Suppressor macrophage treated with lipopolysaccharide for 1 hour (primary cell): ENCODE measurements around the gene SLC27A5.

Experiments used
- DNase-seq, 3 donors: peaks; one replicate each; pipeline ENCODE4 v3.0.0-alpha.2; 2020 to 2022

Gene SLC27A5, protein sequence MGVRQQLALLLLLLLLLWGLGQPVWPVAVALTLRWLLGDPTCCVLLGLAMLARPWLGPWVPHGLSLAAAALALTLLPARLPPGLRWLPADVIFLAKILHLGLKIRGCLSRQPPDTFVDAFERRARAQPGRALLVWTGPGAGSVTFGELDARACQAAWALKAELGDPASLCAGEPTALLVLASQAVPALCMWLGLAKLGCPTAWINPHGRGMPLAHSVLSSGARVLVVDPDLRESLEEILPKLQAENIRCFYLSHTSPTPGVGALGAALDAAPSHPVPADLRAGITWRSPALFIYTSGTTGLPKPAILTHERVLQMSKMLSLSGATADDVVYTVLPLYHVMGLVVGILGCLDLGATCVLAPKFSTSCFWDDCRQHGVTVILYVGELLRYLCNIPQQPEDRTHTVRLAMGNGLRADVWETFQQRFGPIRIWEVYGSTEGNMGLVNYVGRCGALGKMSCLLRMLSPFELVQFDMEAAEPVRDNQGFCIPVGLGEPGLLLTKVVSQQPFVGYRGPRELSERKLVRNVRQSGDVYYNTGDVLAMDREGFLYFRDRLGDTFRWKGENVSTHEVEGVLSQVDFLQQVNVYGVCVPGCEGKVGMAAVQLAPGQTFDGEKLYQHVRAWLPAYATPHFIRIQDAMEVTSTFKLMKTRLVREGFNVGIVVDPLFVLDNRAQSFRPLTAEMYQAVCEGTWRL

DNA sequence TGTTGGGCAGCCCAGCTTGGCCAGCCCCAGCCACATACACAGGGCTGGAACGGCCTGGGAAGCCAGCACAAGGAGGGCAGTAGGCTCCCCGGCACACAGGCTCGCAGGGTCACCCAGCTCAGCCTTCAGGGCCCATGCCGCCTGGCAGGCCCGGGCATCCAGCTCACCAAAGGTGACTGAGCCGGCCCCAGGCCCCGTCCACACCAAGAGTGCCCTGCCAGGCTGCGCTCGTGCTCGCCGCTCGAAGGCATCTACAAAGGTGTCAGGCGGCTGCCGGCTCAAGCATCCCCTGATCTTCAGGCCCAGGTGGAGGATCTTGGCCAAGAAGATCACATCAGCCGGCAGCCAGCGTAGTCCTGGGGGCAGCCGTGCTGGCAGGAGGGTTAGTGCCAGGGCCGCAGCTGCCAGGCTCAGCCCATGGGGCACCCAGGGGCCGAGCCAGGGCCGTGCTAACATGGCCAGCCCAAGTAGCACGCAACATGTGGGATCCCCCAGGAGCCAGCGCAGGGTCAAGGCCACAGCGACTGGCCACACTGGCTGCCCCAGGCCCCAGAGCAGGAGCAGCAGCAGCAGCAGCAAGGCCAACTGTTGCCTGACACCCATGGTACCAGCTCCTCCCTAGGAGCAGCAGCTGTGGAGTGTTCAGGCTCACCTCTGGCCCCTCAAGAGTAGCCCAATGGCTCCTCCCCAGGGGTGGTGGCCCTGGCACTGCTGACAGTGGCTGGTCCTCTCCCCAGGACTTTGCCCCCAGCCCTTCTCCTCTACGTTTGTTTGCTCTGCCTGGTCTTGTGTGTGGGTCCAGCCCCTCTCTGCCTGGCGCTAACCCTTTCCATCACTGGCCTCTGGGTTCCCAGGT, at the start of gene SLC27A5:
Gene SLC27A5, minus strand, starts transcription at position 640 of the 856 bp plus-strand sequence. Its CDS starts 37 bp downstream, at position 603.
- no peak for DNase-seq

DNA sequence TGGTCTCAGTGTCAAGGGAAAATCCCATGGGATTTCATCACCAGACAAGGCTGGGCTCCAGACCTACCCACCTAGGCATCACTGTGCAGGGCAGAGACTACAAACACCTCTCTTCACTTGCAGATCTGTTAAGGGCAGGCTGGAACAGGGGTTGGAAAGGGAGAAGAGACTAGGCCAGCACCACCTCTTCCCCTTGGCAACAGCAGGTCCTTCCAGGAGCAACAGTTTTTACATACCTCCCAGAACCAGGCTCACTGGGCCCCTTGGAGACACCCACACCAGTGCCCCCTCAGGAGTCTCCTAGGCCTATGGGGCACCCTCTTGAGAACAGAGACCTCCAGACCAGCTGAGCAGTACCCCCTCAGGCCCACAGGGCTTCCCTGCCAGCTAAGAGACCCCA, 49.1 kb upstream of the SLC27A5 start:
- no peak for DNase-seq

GRCh38 chr19:58560007-58560887, 48.5 kb upstream of the SLC27A5 start:
- no peak for DNase-seq

GRCh38 chr19:58559275-58560006, 47.6 kb upstream of the SLC27A5 start:
- peak; percentile 87 to 91 (median 89) for DNase-seq

DNA sequence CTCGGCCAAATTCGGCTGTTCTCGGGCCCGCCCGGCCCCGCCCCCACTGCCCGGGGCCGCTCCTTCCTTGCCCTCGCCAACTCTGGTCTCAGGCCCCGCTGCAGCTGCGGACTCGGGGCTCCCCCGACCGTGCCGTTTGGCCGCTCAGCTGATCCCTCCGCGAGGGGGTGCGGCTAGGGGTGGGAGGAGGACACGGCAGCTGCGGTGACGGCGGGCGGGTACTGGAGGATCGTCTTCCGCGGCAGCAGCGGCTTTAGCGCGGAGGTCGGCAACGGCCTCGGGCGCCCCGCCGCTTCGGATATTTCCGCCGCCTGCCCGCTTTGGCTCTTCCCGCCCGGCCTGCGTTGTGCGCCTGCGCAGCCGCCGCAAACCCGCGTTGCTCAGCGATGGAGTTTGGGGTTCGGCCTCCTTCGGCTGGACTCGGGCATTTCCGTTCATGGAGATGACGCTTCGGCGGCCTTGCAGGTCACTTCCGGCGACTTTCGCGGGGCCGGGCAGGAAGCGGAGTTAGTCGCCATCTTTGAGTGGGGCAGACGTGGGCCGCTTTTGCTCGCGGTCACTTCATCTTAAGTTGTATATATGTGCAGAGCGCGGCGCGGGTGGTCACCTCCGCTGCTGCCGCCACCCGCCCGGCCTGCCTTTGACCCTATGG, 47.0 kb upstream of the SLC27A5 start:
- peak; percentile 99 to 100 (median 99) for DNase-seq

DNA sequence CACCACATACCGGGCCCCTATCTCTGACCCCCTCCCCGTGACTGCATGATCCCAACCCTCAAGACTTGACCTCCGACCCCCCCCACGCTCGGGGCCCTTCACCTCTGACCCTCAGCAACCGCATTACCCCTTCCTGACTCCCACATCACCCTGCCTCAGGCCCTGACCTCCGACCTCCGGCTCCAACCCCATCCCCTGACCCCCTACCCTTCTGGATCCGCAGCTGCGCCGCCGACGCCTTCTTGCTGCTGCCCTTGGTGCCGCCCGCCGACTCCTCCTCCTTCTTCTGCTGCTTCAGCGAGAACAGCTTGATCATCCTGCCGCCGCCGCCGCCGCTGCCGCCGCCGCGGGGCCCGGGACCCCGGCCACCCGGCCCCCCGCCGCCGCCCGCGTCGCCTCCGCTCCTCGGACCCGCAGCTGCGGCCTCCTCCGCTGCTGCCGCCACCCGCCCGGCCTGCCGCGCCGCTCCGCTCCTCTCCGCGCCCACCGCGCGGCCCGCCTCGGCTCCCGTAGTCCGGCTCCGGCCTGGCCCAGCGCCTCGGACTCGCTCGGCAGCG, 46.4 kb upstream of the SLC27A5 start, which contains the start of gene UBE2M:
Gene UBE2M, minus strand, starts transcription at position 546 of the 557 bp plus-strand sequence. Its CDS starts 230 bp downstream, at position 316.
- DNase-seq: no peak

DNA sequence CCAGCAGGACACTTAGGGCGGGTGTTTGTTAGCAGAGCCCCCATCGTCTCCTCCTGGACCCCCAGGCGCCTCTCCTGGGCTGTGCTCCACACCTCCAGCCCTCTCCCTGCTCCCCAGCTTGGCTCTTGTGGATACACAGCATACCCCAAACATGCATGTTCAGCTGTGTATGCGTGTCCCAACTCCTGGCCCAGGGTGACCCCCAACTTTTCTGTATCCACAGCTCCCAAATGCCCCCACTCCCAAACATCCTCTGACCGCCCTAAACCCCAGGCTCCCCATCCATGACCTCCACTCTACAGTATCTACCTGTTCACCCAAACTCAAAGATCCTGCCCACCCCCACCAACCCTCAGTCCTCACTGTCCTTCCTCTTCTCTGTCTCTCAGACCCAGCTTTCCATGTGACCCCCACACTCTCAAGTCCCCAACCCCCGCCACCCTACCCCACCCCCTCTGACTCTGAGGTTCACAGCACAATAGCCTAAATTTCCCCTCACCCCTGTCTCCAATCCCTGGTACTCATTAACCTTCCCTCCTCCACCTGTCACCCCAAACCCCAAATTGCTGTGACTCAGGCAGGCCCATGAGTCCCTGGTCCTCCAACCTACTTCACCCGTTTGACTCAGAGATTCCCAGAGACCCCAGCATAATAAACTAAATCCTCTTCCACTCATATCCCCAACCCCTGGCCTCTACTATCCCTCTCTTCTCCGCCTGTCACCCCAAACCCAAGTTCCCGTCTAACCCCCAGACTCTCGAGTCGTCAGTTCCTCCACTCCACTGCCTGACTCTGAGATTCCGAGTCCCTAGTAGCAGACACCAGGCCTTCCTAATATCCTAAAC, 45.7 kb upstream of the SLC27A5 start:
- no peak for DNase-seq

- no peak for DNase-seq
Observed at GRCh38 chr19:58556622-58557220, 44.9 kb upstream of the SLC27A5 start.

- DNase-seq: no peak
Observed at GRCh38 chr19:58555920-58556621, 44.3 kb upstream of the SLC27A5 start.

DNA sequence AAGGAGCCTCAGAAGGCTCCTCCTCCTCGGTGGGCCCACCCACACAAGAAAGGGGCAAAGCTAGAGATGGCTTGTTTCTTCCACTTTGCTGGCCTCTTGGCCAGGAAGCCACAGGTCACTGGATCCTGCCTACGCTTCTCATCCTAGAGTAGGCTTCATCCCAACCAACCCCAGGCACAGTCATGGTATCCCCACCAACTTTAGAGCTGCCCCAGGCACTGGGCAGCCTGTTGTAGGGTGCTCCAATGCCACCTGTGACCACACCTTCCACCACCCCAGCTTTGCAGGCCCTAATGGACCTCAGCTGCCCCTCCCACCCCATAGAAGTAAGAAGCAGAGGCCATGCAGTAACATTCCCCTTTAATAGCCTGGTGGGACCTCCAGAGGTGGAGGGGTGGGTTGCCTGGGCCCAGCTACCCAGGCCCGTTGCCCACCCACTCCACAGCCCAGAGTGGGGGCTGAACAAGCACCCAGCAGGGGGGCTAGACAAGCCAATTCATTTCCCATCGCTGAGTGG, 43.6 kb upstream of the SLC27A5 start:
- no peak for DNase-seq

DNA sequence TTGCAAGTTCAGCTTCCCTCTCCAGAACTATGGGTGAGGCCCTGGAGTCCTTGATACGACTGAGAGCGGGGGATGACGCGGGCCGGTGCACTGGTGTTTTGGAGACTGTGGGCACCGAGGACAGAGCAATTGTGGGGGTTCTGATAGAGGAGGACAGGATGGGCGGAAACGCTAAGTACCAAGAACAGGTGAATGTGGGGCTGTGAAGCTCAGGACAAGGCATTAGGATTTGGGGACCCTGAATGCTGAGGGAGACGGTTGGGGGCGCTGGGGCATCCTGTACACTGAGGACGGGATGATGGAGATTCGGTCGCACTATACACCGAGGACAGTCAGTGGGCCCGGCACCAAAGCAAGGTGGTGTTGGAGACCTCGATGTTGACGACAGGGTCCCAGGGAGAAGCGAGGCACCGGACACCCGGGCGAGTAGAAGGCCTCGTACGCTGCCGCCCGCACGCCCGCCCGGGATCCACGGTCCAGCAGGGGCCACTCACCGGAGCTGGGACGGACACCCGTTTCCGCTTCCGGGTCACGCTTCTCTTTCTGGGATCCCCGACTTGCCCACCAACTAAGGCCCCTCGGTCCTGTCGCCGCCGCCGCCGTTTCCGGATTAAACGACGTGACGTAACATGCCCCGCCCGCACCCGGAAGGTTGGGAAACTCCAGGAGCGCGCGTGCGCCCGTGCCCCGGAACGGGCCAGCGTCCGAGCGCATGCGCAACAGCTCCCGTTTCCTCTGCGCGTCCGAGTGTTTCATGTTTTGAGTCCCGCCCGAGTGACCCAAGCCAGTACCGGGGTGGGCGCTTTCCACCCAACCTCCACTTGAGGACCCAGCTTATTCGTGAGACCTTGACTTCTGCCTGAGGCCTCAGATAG, 42.9 kb upstream of the SLC27A5 start, which contains the start of gene CHMP2A:
Gene CHMP2A, minus strand, starts transcription at position 612 of the 875 bp plus-strand sequence. CDS start 893 bp downstream, outside the sequence.
- DNase-seq: peak; percentile 98 to 99 (median 99)

DNA sequence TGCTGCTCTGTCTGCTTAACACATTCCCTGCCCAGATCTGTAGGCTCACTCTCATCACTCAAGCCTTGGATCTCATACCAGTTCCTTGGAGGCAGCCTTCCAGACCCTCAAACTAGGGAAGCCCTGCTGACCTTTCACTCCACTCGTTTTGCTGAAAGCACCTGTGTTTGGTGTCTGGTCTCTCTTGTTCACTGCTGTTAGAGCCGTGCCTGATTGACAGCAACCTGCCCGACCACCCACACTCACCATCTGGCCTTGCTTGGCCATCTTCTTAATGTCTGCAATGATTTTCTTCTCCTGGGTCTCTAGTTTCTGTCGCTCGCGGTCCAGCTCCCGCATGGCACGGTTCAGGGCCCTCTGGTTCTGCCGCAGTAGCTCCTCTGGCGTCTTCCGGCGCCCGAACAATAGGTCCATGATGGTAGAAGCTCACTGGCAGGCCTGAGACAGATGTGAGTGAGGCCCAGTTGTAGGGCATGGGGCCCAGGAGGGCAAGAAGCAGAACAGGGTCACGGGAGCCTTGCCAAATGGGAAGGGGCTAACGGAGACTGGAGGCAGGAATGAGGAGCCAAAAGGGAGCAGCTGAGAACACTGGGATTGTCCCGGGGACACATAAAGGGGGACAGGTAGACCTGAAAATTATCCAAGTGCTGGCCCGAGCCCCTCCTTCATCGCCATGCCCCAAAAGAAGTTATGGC, 42.2 kb upstream of the SLC27A5 start:
- DNase-seq: no peak

GRCh38 chr19:58552655-58553054, 40.9 kb upstream of the SLC27A5 start:
- DNase-seq: no peak

DNA sequence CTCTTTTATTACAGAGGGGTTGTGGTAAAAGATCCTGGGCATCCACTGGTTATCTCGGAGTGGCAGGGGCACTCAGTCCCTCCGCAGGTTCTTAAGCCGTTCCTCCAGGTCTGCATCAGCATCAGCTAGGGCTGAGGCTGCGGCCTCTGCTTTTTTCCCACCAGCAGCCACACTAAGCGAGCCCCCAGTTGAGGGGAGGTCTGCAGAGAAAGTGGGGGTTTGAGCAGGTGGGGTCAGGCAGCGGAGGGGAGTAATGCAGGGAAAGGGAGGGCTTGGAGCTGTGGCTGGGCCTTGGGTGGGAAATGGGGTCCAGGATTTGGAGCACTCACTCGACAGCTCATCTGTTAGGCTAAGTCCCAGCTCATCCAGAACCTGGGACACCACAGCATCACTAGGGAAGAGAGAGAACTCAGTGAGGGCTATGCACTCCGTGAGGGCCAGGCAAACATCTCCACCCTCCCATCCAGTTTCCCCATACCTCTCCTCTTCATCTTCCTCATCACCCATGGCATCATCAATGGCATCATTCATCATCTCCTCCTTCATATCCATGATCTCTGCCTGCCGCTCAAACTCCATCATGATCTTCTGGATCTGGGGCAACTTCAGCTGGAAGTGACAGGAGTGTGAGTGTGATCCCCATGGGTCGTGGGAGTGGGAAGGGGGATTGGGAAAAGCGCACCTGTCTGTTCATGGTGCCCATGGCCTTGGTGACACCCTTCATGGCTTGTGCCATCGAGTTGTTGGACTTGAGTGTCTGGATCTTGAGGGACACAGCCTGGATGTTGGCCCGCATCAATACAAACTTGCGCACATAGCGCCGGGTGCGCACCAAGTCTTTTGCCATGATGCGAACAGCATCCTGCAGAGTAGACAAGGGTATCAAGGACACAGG, 40.0 kb upstream of the SLC27A5 start:
- no peak for DNase-seq

DNA sequence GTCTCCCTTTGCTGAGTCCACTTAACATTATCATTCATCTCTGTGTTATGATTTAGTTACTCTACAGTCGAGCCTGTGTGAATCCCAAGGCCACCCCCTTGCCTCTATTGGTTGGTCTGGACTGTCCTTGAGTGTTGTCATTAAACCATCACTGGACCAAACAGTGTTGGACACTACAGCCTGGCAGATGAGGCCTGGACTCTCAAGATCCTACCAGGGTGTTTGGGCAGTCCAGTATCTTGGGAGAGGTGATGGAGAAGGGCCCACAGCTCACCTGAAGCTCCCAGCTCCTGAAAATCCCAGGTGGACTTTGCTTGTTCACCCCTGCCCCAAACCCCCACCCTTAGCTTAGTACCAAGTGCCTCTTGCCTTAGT, 39.3 kb upstream of the SLC27A5 start:
- DNase-seq: no peak
